GM12864 (cell line): ENCODE data around the gene CMTR1.
"Not testable (repeated sequence)": the region's sequence is repeated elsewhere in the genome, so short reads cannot be mapped to it uniquely, and the experiment has no call there.

Experiments
- DNase-seq: peaks from one replicate; pipeline ENCODE4 v3.0.0-alpha.2; 2011; ENCODE audit warnings: low read depth
- H3K4me3 ChIP-seq: 2 replicates; pipeline ENCODE4 v1.5.1; 2011; ENCODE audit warnings: mild to moderate bottlenecking, low read depth, low read length, control low read depth
- CTCF ChIP-seq: IDR thresholded peaks from 2 replicates; pipeline ENCODE4 v1.5.1; 2011; ENCODE audit warnings: low read depth, mild to moderate bottlenecking, moderate library complexity, low read length, control low read depth, inconsistent platforms; ENCODE audit errors: missing control alignments

Gene CMTR1

GRCh38 chr6:37433657-37434271, 743 bp downstream of the CMTR1 start:
- peak; percentile 37 for DNase-seq
- H3K4me3 ChIP-seq, result peak overlapping the region; percentile 60
- TF ChIP-seq CTCF, result no peak

- no peak for DNase-seq
- H3K4me3 ChIP-seq, result no peak overlapping the region
- TF ChIP-seq CTCF, result no peak
Observed at GRCh38 chr6:37435373-37435772, 2.4 kb downstream of the CMTR1 start.

GRCh38 chr6:37435816-37436215, 2.8 kb downstream of the CMTR1 start:
- no peak for TF ChIP-seq CTCF
- H3K4me3 ChIP-seq, result no peak overlapping the region
- no peak for DNase-seq

- no peak for DNase-seq
- no peak for TF ChIP-seq CTCF
- H3K4me3 ChIP-seq, result no peak overlapping the region
Observed at GRCh38 chr6:37438930-37439329, 5.9 kb downstream of the CMTR1 start.

GRCh38 chr6:37441651-37442050, 8.6 kb downstream of the CMTR1 start:
- no peak for TF ChIP-seq CTCF

GRCh38 chr6:37442416-37443215, 9.6 kb downstream of the CMTR1 start:
- TF ChIP-seq CTCF, result no peak
- no peak overlapping the region for H3K4me3 ChIP-seq
- no peak for DNase-seq

More at GRCh38 chr6:37441651-37442050, 8.6 kb downstream of the CMTR1 start:
- H3K4me3 ChIP-seq, result no peak overlapping the region
- DNase-seq, result no peak

GRCh38 chr6:37443216-37443542, 10.2 kb downstream of the CMTR1 start:
- not testable (repeated sequence) for H3K4me3 ChIP-seq

More at GRCh38 chr6:37443216-37443542, 10.2 kb downstream of the CMTR1 start:
- DNase-seq, result not testable (repeated sequence)
